GM23338 (cell line): ENCODE measurements around the gene LLPH. TPM values are rescaled to one million over a fixed set of nuclear protein-coding genes. Genes with fewer than 3 reads are reported as not detected.

ENCODE experiments used
- ATAC-seq: fragments of 200-7000 bp; cut with Tn5 transposase; 3 replicates; pipeline ENCODE4 v1.9.1; 2020
- DNase-seq: peaks from one replicate; pipeline ENCODE4 v3.0.0-alpha.2; 2015; ENCODE audit warnings: low spot score
- H2AFZ ChIP-seq: fragments of 200-600 bp; sonication (generic); 2 replicates; pipeline ENCODE4 v1.8.0; 2016; ENCODE audit warnings: antibody characterized with exemption, mild to moderate bottlenecking, moderate library complexity
- H3F3A ChIP-seq: fragments of 200-600 bp; sonication (generic); replicated peaks from 2 replicates; pipeline ENCODE4 v1.8.0; 2017; ENCODE audit warnings: antibody characterized with exemption, mixed run types, low read depth
- H3K27ac ChIP-seq: fragments of 200-600 bp; sonication (generic); 2 replicates; pipeline ENCODE4 v1.6.1; 2016; ENCODE audit warnings: low read depth
- H3K27me3 ChIP-seq: fragments of 200-600 bp; sonication (generic); 2 replicates; pipeline ENCODE4 v1.8.0; 2016; ENCODE audit warnings: mild to moderate bottlenecking, mixed run types, moderate library complexity; ENCODE audit not compliant: insufficient read depth
- H3K36me3 ChIP-seq: fragments of 200-600 bp; sonication (generic); 2 replicates; pipeline ENCODE4 v1.8.0; 2016; ENCODE audit warnings: mild to moderate bottlenecking; ENCODE audit not compliant: insufficient read depth
- H3K4me1 ChIP-seq: fragments of 200-600 bp; sonication (generic); 2 replicates; pipeline ENCODE4 v1.8.0; 2016; ENCODE audit warnings: mild to moderate bottlenecking, moderate library complexity; ENCODE audit not compliant: insufficient read depth
- H3K4me2 ChIP-seq: fragments of 200-600 bp; sonication (generic); 2 replicates; pipeline ENCODE4 v1.7.1; 2017; ENCODE audit warnings: mixed run types
- H3K4me3 ChIP-seq: fragments of 200-600 bp; sonication (generic); 2 replicates; pipeline ENCODE4 v1.6.1; 2016; ENCODE audit warnings: mixed run types
- H3K79me2 ChIP-seq: fragments of 200-600 bp; sonication (generic); replicated peaks from 2 replicates; pipeline ENCODE4 v1.8.0; 2017; ENCODE audit warnings: mild to moderate bottlenecking; ENCODE audit not compliant: insufficient read depth
- H3K9me2 ChIP-seq: fragments of 200-600 bp; sonication (generic); 2 replicates; pipeline ENCODE4 v1.8.0; 2017; ENCODE audit not compliant: insufficient read depth
- H4K20me1 ChIP-seq: fragments of 200-600 bp; sonication (generic); replicated peaks from 2 replicates; pipeline ENCODE4 v1.8.0; 2017; ENCODE audit warnings: mild to moderate bottlenecking; ENCODE audit not compliant: insufficient read depth
- H3K27ac Mint-ChIP-seq: 2 replicates; pipeline ENCODE4 v1.8.0; 2020; ENCODE audit warnings: inconsistent platforms, mild to moderate bottlenecking, moderate library complexity, mixed read lengths
- H3K27me3 Mint-ChIP-seq: 3 replicates; pipeline ENCODE4 v1.8.0; 2022; ENCODE audit warnings: low read depth, mild to moderate bottlenecking, moderate library complexity, mixed read lengths, inconsistent platforms; ENCODE audit not compliant: insufficient read depth, poor library complexity
- H3K36me3 Mint-ChIP-seq: 3 replicates; pipeline ENCODE4 v1.8.0; 2021; ENCODE audit warnings: low read depth, mild to moderate bottlenecking, inconsistent platforms, moderate library complexity, mixed read lengths
- H3K4me1 Mint-ChIP-seq: 3 replicates; pipeline ENCODE4 v1.8.0; 2020; ENCODE audit warnings: mild to moderate bottlenecking, inconsistent platforms, mixed read lengths
- H3K4me3 Mint-ChIP-seq: 3 replicates; pipeline ENCODE4 v1.8.0; 2021; ENCODE audit warnings: moderate library complexity, mild to moderate bottlenecking, inconsistent platforms, mixed read lengths
- H3K9me3 Mint-ChIP-seq: 3 replicates; pipeline ENCODE4 v1.8.0; 2020; ENCODE audit warnings: moderate library complexity, mild to moderate bottlenecking, inconsistent platforms, mixed read lengths
- CREB1 ChIP-seq: fragments of 250-450 bp; sonication (Bioruptor Pico); IDR thresholded peaks from 2 replicates; pipeline ENCODE4 v1.5.0; 2020; ENCODE audit warnings: low read depth, mild to moderate bottlenecking, moderate library complexity
- CTCF ChIP-seq, 2 experiments: fragments of 200-600 bp in 1 of 2; sonication (generic) in 1 of 2; conservative IDR thresholded peaks; 2 replicates each; pipeline versions ENCODE4 v1.5.1 to v1.6.1; 2016 to 2017; ENCODE audit warnings: antibody characterized with exemption in 2 of 2, low read depth in 2 of 2, mild to moderate bottlenecking in 2 of 2, moderate library complexity in 1 of 2
- EZH2phosphoT487 ChIP-seq: fragments of 200-600 bp; sonication (generic); IDR thresholded peaks from one replicate; pipeline ENCODE4 v1.8.1; 2018; ENCODE audit warnings: antibody characterized with exemption; ENCODE audit not compliant: unreplicated experiment
- NANOG ChIP-seq: IDR thresholded peaks from 2 replicates; pipeline ENCODE4 v1.6.1; 2016; ENCODE audit warnings: antibody characterized with exemption, borderline replicate concordance
- POLR2AphosphoS5 ChIP-seq: IDR thresholded peaks from 2 replicates; pipeline ENCODE4 v1.6.1; 2016; ENCODE audit warnings: antibody characterized with exemption, low read depth
- ZNF331 ChIP-seq: fragments of 250-450 bp; sonication (Bioruptor Pico); IDR thresholded peaks from 2 replicates; pipeline ENCODE4 v1.5.0; 2020; ENCODE audit warnings: low read depth, mild to moderate bottlenecking, moderate library complexity
- long read RNA-seq: library from polyadenylated mRNA; unstranded; transcript quantifications from one replicate; pipeline ENCODE4 v2.0.0, GENCODE V29; 2020; ENCODE audit not compliant: unreplicated experiment
- polyA plus RNA-seq: library from polyadenylated mRNA; unstranded; fragments of >200 nt; fragmentation: Nextera tagmentation; extraction: Ambion mirVana; gene quantifications from 2 replicates; pipeline ENCODE4 v1.2.1, GENCODE V29; 2016
- total RNA-seq: library from RNA; depleted of rRNA; stranded (reverse); fragments of >200 nt; shearing (Covaris generic); gene quantifications from 2 replicates; pipeline ENCODE4 v1.2.3, GENCODE V29; 2014; rRNA removed
- TF ChIP-seq, protein P1 (sequence below): fragments of 250-450 bp; sonication (Bioruptor Pico); IDR thresholded peaks from 2 replicates; pipeline ENCODE4 v1.5.0; 2020; ENCODE audit warnings: mild to moderate bottlenecking, moderate library complexity
- TF ChIP-seq, protein P2 (sequence below): IDR thresholded peaks from one replicate; pipeline ENCODE4 v1.6.1; 2018; ENCODE audit warnings: antibody characterized with exemption; ENCODE audit not compliant: unreplicated experiment
- TF ChIP-seq, protein P3 (sequence below): IDR thresholded peaks from 2 replicates; pipeline ENCODE4 v1.6.1; 2016; ENCODE audit warnings: antibody characterized with exemption

The LLPH gene
- total RNA-seq (7.1 and 10.7 TPM in 2 replicates), polyA plus RNA-seq (49.7 and 56.6 TPM in 2 replicates)
- long read RNA-seq, full-length matches to known transcripts, result 10 of 11 reads
- long read RNA-seq, partial matches to known transcripts, result 0 of 11 reads
- long read RNA-seq, other reads (novel, unspliced or antisense), result 1 of 11 reads

- Mint-ChIP-seq H3K36me3 (peaks cover 54% of the 10 kb centered on the region), H3K27me3 (peaks cover 4% of the 10 kb centered on the region), H3K27ac (peak within 1 kb of the TSS; percentile 99), H3K4me1 (peaks cover 12% of the 10 kb centered on the region), H3K4me3 (peak within 1 kb of the TSS; percentile 94), H3K9me3 (peaks cover 15% of the 10 kb centered on the region)
- peak; percentile 69; the same call in 1 of the 2 replicates for TF ChIP-seq CREB1 (CRISPR knock-in tag)
- TF ChIP-seq POLR2AphosphoS5, result peak; percentile 78
- TF ChIP-seq, protein P1, sequence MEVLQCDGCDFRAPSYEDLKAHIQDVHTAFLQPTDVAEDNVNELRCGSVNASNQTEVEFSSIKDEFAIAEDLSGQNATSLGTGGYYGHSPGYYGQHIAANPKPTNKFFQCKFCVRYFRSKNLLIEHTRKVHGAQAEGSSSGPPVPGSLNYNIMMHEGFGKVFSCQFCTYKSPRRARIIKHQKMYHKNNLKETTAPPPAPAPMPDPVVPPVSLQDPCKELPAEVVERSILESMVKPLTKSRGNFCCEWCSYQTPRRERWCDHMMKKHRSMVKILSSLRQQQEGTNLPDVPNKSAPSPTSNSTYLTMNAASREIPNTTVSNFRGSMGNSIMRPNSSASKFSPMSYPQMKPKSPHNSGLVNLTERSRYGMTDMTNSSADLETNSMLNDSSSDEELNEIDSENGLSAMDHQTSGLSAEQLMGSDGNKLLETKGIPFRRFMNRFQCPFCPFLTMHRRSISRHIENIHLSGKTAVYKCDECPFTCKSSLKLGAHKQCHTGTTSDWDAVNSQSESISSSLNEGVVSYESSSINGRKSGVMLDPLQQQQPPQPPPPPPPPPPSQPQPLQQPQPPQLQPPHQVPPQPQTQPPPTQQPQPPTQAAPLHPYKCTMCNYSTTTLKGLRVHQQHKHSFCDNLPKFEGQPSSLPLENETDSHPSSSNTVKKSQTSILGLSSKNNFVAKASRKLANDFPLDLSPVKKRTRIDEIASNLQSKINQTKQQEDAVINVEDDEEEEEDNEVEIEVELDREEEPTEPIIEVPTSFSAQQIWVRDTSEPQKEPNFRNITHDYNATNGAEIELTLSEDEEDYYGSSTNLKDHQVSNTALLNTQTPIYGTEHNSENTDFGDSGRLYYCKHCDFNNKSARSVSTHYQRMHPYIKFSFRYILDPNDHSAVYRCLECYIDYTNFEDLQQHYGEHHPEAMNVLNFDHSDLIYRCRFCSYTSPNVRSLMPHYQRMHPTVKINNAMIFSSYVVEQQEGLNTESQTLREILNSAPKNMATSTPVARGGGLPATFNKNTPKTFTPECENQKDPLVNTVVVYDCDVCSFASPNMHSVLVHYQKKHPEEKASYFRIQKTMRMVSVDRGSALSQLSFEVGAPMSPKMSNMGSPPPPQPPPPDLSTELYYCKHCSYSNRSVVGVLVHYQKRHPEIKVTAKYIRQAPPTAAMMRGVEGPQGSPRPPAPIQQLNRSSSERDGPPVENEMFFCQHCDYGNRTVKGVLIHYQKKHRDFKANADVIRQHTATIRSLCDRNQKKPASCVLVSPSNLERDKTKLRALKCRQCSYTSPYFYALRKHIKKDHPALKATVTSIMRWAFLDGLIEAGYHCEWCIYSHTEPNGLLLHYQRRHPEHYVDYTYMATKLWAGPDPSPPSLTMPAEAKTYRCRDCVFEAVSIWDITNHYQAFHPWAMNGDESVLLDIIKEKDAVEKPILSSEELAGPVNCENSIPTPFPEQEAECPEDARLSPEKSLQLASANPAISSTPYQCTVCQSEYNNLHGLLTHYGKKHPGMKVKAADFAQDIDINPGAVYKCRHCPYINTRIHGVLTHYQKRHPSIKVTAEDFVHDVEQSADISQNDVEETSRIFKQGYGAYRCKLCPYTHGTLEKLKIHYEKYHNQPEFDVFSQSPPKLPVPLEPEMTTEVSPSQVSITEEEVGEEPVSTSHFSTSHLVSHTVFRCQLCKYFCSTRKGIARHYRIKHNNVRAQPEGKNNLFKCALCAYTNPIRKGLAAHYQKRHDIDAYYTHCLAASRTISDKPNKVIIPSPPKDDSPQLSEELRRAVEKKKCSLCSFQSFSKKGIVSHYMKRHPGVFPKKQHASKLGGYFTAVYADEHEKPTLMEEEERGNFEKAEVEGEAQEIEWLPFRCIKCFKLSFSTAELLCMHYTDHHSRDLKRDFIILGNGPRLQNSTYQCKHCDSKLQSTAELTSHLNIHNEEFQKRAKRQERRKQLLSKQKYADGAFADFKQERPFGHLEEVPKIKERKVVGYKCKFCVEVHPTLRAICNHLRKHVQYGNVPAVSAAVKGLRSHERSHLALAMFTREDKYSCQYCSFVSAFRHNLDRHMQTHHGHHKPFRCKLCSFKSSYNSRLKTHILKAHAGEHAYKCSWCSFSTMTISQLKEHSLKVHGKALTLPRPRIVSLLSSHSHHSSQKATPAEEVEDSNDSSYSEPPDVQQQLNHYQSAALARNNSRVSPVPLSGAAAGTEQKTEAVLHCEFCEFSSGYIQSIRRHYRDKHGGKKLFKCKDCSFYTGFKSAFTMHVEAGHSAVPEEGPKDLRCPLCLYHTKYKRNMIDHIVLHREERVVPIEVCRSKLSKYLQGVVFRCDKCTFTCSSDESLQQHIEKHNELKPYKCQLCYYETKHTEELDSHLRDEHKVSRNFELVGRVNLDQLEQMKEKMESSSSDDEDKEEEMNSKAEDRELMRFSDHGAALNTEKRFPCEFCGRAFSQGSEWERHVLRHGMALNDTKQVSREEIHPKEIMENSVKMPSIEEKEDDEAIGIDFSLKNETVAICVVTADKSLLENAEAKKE (CRISPR knock-in tag), result no peak
- TF ChIP-seq ZNF331 (CRISPR knock-in tag), result no peak
- TF ChIP-seq, protein P2, sequence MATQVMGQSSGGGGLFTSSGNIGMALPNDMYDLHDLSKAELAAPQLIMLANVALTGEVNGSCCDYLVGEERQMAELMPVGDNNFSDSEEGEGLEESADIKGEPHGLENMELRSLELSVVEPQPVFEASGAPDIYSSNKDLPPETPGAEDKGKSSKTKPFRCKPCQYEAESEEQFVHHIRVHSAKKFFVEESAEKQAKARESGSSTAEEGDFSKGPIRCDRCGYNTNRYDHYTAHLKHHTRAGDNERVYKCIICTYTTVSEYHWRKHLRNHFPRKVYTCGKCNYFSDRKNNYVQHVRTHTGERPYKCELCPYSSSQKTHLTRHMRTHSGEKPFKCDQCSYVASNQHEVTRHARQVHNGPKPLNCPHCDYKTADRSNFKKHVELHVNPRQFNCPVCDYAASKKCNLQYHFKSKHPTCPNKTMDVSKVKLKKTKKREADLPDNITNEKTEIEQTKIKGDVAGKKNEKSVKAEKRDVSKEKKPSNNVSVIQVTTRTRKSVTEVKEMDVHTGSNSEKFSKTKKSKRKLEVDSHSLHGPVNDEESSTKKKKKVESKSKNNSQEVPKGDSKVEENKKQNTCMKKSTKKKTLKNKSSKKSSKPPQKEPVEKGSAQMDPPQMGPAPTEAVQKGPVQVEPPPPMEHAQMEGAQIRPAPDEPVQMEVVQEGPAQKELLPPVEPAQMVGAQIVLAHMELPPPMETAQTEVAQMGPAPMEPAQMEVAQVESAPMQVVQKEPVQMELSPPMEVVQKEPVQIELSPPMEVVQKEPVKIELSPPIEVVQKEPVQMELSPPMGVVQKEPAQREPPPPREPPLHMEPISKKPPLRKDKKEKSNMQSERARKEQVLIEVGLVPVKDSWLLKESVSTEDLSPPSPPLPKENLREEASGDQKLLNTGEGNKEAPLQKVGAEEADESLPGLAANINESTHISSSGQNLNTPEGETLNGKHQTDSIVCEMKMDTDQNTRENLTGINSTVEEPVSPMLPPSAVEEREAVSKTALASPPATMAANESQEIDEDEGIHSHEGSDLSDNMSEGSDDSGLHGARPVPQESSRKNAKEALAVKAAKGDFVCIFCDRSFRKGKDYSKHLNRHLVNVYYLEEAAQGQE, result no peak
- TF ChIP-seq EZH2phosphoT487, result no peak
- TF ChIP-seq, protein P3, sequence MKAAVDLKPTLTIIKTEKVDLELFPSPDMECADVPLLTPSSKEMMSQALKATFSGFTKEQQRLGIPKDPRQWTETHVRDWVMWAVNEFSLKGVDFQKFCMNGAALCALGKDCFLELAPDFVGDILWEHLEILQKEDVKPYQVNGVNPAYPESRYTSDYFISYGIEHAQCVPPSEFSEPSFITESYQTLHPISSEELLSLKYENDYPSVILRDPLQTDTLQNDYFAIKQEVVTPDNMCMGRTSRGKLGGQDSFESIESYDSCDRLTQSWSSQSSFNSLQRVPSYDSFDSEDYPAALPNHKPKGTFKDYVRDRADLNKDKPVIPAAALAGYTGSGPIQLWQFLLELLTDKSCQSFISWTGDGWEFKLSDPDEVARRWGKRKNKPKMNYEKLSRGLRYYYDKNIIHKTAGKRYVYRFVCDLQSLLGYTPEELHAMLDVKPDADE, result peak; percentile 69
- TF ChIP-seq NANOG, result no peak
- TF ChIP-seq CTCF (conservative IDR thresholded peaks at IDR 0.05; ENCODE audit: low read depth in 2 of 2), result no peak
- DNase-seq (peak; percentile 98), ATAC-seq (peak; percentile 95)
- Histone ChIP-seq H3K4me1 (0 out of 2 replicates have a peak, but pooled peaks cover 11% of the 10 kb centered on the region), H2AFZ (peak within 1 kb of the TSS; percentile 97), H3K79me2 (peaks cover 56% of the 10 kb centered on the region), H3K36me3 (peaks cover 18% of the 10 kb centered on the region; the same call in 1 of the 2 replicates), H3K4me2 (peak within 1 kb of the TSS; percentile 82), H3K9me2 (no peaks in the 10 kb centered on the region), H3K27ac (peak within 1 kb of the TSS; percentile 57; the same call in 1 of the 2 replicates), H3K4me3 (peak within 1 kb of the TSS; percentile 88), H4K20me1 (peaks cover 8% of the 10 kb centered on the region), H3K27me3 (no peaks in the 10 kb centered on the region), H3F3A (no peaks in the 10 kb centered on the region)
Measured at GRCh38 chr12:66130267-66131066, at the start of gene LLPH. Gene LLPH, minus strand, starts transcription at chr12:66130750. Its CDS starts 1,644 bp downstream, at chr12:66129106.
